Liver (tissue), 9 donors: ENCODE results near the gene FZD10. TPM values are rescaled to one million over a fixed set of nuclear protein-coding genes. Genes with fewer than 3 reads are reported as not detected.

Experiments
- DNase-seq: peaks from one replicate; pipeline ENCODE4 v3.0.0-alpha.2; 2017; ENCODE audit warnings: low spot score
- H3K27ac ChIP-seq, 2 donors: one replicate each; pipeline ENCODE4 v1.7.0; 2013; ENCODE audit warnings: inconsistent platforms in 2 of 2, low read length in 2 of 2, control low read depth in 1 of 2, low read depth in 1 of 2, mild to moderate bottlenecking in 1 of 2
- H3K27me3 ChIP-seq, 4 donors: one replicate each; pipeline versions ENCODE4 v1.6.1 to v1.7.0; 2013; ENCODE audit warnings: low read length in 3 of 4, inconsistent platforms in 1 of 4, mild to moderate bottlenecking in 1 of 4, moderate library complexity in 1 of 4; ENCODE audit not compliant: control insufficient read depth in 4 of 4, insufficient read depth in 4 of 4
- H3K36me3 ChIP-seq, 4 donors: one replicate each; pipeline versions ENCODE4 v1.6.1 to v1.7.0; 2013; ENCODE audit warnings: low read length in 3 of 4, mild to moderate bottlenecking in 3 of 4, low read depth in 1 of 4, moderate library complexity in 1 of 4; ENCODE audit not compliant: control insufficient read depth in 4 of 4, insufficient read depth in 3 of 4
- H3K4me1 ChIP-seq, 4 donors: one replicate each; pipeline versions ENCODE4 v1.6.1 to v1.7.0; 2013; ENCODE audit warnings: low read length in 3 of 4, mild to moderate bottlenecking in 3 of 4, moderate library complexity in 1 of 4; ENCODE audit not compliant: control insufficient read depth in 4 of 4, insufficient read depth in 4 of 4
- H3K4me3 ChIP-seq, 3 donors: one replicate each; pipeline versions ENCODE4 v1.6.1 to v1.7.0; 2013; ENCODE audit warnings: low read length in 3 of 3, control low read depth in 1 of 3, low read depth in 1 of 3, mild to moderate bottlenecking in 1 of 3
- H3K9ac ChIP-seq, 2 donors: one replicate each; pipeline ENCODE4 v1.7.0; 2013; ENCODE audit warnings: low read length in 2 of 2, mild to moderate bottlenecking in 2 of 2, moderate library complexity in 2 of 2, control low read depth in 1 of 2, low read depth in 1 of 2
- H3K9me3 ChIP-seq, 4 donors: one replicate each; pipeline versions ENCODE4 v1.6.1 to v1.7.0; 2013; ENCODE audit warnings: low read length in 3 of 4; ENCODE audit not compliant: control insufficient read depth in 4 of 4
- ATF3 ChIP-seq: IDR thresholded peaks from 2 replicates; pipeline ENCODE4 v1.6.1; 2016; ENCODE audit warnings: antibody characterized with exemption
- CTCF ChIP-seq: fragments of 150-350 bp; IDR thresholded peaks from 2 replicates; pipeline ENCODE4 v1.5.1; 2017; ENCODE audit warnings: improper control_type of control experiment, low read depth, low read length; ENCODE audit not compliant: missing input control
- EGR1 ChIP-seq, 2 donors: IDR thresholded peaks; 2 replicates each; pipeline ENCODE4 v1.6.1; 2016 to 2018; ENCODE audit warnings: antibody characterized with exemption in 2 of 2, low read depth in 2 of 2
- FOXA1 ChIP-seq: IDR thresholded peaks from 2 replicates; pipeline ENCODE4 v1.6.1; 2016; ENCODE audit warnings: antibody characterized with exemption
- FOXA2 ChIP-seq: IDR thresholded peaks from 2 replicates; pipeline ENCODE4 v1.6.1; 2016; ENCODE audit warnings: antibody characterized with exemption
- GABPA ChIP-seq, 2 donors: IDR thresholded peaks in 1 of 2; conservative IDR thresholded peaks in 1 of 2; 2 replicates each; pipeline ENCODE4 v1.6.1; 2016; ENCODE audit warnings: antibody characterized with exemption in 2 of 2, mild to moderate bottlenecking in 1 of 2, moderate library complexity in 1 of 2
- HNF4A ChIP-seq, 2 donors: conservative IDR thresholded peaks; 2 replicates each; pipeline ENCODE4 v1.6.1; 2016; ENCODE audit warnings: antibody characterized with exemption in 2 of 2, mild to moderate bottlenecking in 2 of 2
- HNF4G ChIP-seq: IDR thresholded peaks from 2 replicates; pipeline ENCODE4 v1.6.1; 2016; ENCODE audit warnings: antibody characterized with exemption
- JUND ChIP-seq, 2 donors: IDR thresholded peaks; 2 replicates each; pipeline ENCODE4 v1.6.1; 2016; ENCODE audit warnings: antibody characterized with exemption in 2 of 2
- MAX ChIP-seq: IDR thresholded peaks from 2 replicates; pipeline ENCODE4 v1.6.1; 2016; ENCODE audit warnings: antibody characterized with exemption
- NR2F2 ChIP-seq: IDR thresholded peaks from 2 replicates; pipeline ENCODE4 v1.6.1; 2016; ENCODE audit warnings: antibody characterized with exemption
- RAD21 ChIP-seq, 2 donors: IDR thresholded peaks; 2 replicates each; pipeline ENCODE4 v1.6.1; 2016; ENCODE audit warnings: antibody characterized with exemption in 2 of 2, mild to moderate bottlenecking in 2 of 2
- REST ChIP-seq: IDR thresholded peaks from 2 replicates; pipeline ENCODE4 v1.6.1; 2016; ENCODE audit warnings: antibody characterized with exemption, mild to moderate bottlenecking
- RXRA ChIP-seq, 2 donors: IDR thresholded peaks; 2 replicates each; pipeline ENCODE4 v1.6.1; 2017 to 2018; ENCODE audit warnings: antibody characterized with exemption in 2 of 2, mild to moderate bottlenecking in 1 of 2
- SP1 ChIP-seq: IDR thresholded peaks from 2 replicates; pipeline ENCODE4 v1.6.1; 2018; ENCODE audit warnings: antibody characterized with exemption, mild to moderate bottlenecking
- TAF1 ChIP-seq: conservative IDR thresholded peaks from 2 replicates; pipeline ENCODE4 v1.6.1; 2016; ENCODE audit warnings: antibody characterized with exemption, mild to moderate bottlenecking
- YY1 ChIP-seq: IDR thresholded peaks from 2 replicates; pipeline ENCODE4 v1.6.1; 2016; ENCODE audit warnings: antibody characterized with exemption, mild to moderate bottlenecking
- ZBTB33 ChIP-seq: IDR thresholded peaks from 2 replicates; pipeline ENCODE4 v1.6.1; 2016; ENCODE audit warnings: antibody characterized with exemption
- WGBS: extraction: QIAGEN DNeasy Blood & Tissue Kit; methylation state at CpG from one replicate; pipeline ENCODE4 v1.1.7; 2013; 5-methylcytosine and 5-hydroxymethylcytosine counted together
- polyA plus RNA-seq, 2 donors: library from polyadenylated mRNA; stranded (reverse) in 1 of 2; unstranded in 1 of 2; fragments of 200-250 nt in 1 of 2; fragments of >200 nt in 1 of 2; fragmentation: Nextera tagmentation in 1 of 2; extraction: Ambion mirVana in 1 of 2; gene quantifications; one replicate each; pipeline versions ENCODE4 v1.2.1 to v1.2.3, GENCODE V29; 2013 to 2015
- total RNA-seq, 2 donors: library from RNA; depleted of rRNA; stranded (reverse); fragments of >200 nt; gene quantifications; one replicate each; pipeline ENCODE4 v1.2.3, GENCODE V29; 2014
- donor health status: healthy.
- donor health status: healthy.
- donor health status: healthy.
- donor health status: healthy.
- donor health status: healthy.

FZD10 gene
- total and polyA plus RNA-seq, 4 donors = 0.02 TPM; not detected in 3

- 59% methylated on average over 16 of the region's 16 CpGs for WGBS
- H3K9me3 ChIP-seq = peaks cover 0 to 5% (median 4%) of the 10 kb centered on the region in 4 donors
- H3K27me3 ChIP-seq = peaks cover 0 to 10% (median 2%) of the 10 kb centered on the region in 4 donors
- H3K9ac ChIP-seq = no peak overlapping the region
- no peak overlapping the region for H3K4me3 ChIP-seq
- no peak for TF ChIP-seq GABPA (IDR thresholded peaks at IDR 0.05 in 1 of 2, conservative IDR thresholded peaks at IDR 0.05 in 1 of 2)
- no peak for TF ChIP-seq FOXA1
- TF ChIP-seq NR2F2 = no peak
- no peak for TF ChIP-seq CTCF
- TF ChIP-seq REST = no peak
- TF ChIP-seq FOXA2 = no peak
- TF ChIP-seq SP1 = no peak
- TF ChIP-seq EGR1 (IDR thresholded peaks at IDR 0.05; ENCODE audit: low read depth in 2 of 2) = no peak
- no peak for TF ChIP-seq ZBTB33
- TF ChIP-seq MAX = no peak
- no peak for TF ChIP-seq RXRA (IDR thresholded peaks at IDR 0.05)
- TF ChIP-seq HNF4G = no peak
- TF ChIP-seq RAD21 (IDR thresholded peaks at IDR 0.05) = no peak
- no peak for TF ChIP-seq TAF1
- TF ChIP-seq HNF4A (conservative IDR thresholded peaks at IDR 0.05) = no peak
- TF ChIP-seq ATF3 = no peak
- no peak for TF ChIP-seq YY1
- no peak for TF ChIP-seq JUND (IDR thresholded peaks at IDR 0.05)
- no peak overlapping the region for H3K27ac ChIP-seq
- no peak for DNase-seq
- no peaks in the 10 kb centered on the region for H3K36me3 ChIP-seq
- H3K4me1 ChIP-seq = no peaks in the 10 kb centered on the region
Observed at GRCh38 chr12:130214686-130215395, 52.6 kb downstream of the FZD10 start.

Other genes with a start within 250 kb of the FZD10 start
- gene PIWIL1, start 175.4 kb downstream of the FZD10 start, total RNA-seq = not detected
- gene PIWIL1, start 175.4 kb downstream of the FZD10 start, polyA plus RNA-seq = under 1 TPM in 1 of 2 donors, not detected in 1; 0.01 TPM